ENCODE measurements around the gene SLC27A4. TPM values are rescaled to one million over a fixed set of nuclear protein-coding genes. Genes with fewer than 3 reads are reported as not detected.

Gene SLC27A4
- total RNA-seq, 1 experiment from 2014 or later, result 17.0 TPM

DNA sequence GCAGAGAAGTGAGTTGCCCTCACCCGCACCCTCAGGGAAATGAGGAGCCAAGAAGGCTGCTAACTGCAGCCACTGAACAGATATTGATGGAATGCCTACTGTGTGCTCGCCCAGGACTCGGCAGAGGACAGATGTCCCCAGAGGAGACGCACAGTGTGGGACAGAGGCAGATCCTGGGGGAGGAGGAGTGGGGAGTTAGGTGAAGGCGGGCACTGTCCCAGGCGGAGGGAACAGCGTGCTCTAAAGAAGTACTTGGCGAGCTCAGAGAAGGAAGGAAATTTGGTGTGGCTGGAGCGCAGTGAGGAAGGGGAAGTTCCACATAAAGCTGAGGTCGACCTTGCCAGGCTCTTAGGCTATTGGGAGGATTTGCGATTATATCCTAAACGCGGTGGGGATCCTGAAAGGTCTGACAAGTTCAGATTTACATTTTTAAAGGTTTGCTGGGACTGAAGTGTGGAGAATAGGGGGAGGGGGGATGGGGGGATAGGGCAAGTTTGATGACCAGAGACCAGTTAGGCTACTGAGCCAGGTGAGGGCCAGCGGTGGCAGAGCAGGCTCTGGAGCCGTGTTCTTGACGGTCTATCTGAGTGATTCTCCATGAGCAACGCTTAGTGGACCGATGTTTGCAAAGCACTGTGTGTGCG lies 56.8 kb downstream of the SLC27A4 start:
- H3K4ac ChIP-seq (ENCODE audit: low read depth, low read length), result no peak overlapping the region
- no peak overlapping the region for H2BK120ac ChIP-seq (ENCODE audit: low read depth, low read length, poor library complexity, severe bottlenecking)
- no peak overlapping the region for H3K18ac ChIP-seq (ENCODE audit: insufficient read length, low read depth, low read length)
- no peak overlapping the region for H2BK20ac ChIP-seq (ENCODE audit: low read depth, low read length, poor library complexity, severe bottlenecking)
- H3K14ac ChIP-seq (ENCODE audit: insufficient read depth, low read length), result no peak overlapping the region
- DNase-seq, result peak; percentile 75
- H3K27ac ChIP-seq (ENCODE audit: insufficient read length, low read depth, low read length), result no peak overlapping the region
- no peak overlapping the region for H4K5ac ChIP-seq (ENCODE audit: insufficient read length, low read depth, low read length)
- Mint-ChIP-seq H3K27ac (no peak overlapping the region; a peak in 3 of 7 replicates), H3K9me3 (peaks cover under 1 to 3% of the 10 kb centered on the region in 2 experiments; a peak in 2 of 5 replicates), H3K4me3 (peak overlapping the region in 1 of 2 experiments; percentile 49; a peak in 2 of 5 replicates), H3K27me3 (ENCODE audit: low read depth) (peaks cover 97% of the 10 kb centered on the region), H3K4me1 (peaks cover 27% of the 10 kb centered on the region in 2 experiments), H3K36me3 (ENCODE audit: insufficient read depth in 1 of 3, low read depth in 3 of 3) (0 out of 7 replicates have a peak, but pooled peaks cover 0 to 2% (median 0%) of the 10 kb centered on the region in 3 experiments)
- no peak overlapping the region for H3K23ac ChIP-seq (ENCODE audit: insufficient read length, low read depth, low read length)
- no peak overlapping the region for H2BK12ac ChIP-seq (ENCODE audit: insufficient read length, low read depth, low read length)
- no peak overlapping the region for H2BK15ac ChIP-seq (ENCODE audit: low read depth, low read length)
- no peak overlapping the region for H3T11ph ChIP-seq (ENCODE audit: low read length)
- no peak overlapping the region for H3K56ac ChIP-seq (ENCODE audit: insufficient read length, low read depth, low read length)
- no peaks in the 10 kb centered on the region for H3K4me1 ChIP-seq (ENCODE audit: insufficient read depth, low read length)
- TF ChIP-seq, protein P1, sequence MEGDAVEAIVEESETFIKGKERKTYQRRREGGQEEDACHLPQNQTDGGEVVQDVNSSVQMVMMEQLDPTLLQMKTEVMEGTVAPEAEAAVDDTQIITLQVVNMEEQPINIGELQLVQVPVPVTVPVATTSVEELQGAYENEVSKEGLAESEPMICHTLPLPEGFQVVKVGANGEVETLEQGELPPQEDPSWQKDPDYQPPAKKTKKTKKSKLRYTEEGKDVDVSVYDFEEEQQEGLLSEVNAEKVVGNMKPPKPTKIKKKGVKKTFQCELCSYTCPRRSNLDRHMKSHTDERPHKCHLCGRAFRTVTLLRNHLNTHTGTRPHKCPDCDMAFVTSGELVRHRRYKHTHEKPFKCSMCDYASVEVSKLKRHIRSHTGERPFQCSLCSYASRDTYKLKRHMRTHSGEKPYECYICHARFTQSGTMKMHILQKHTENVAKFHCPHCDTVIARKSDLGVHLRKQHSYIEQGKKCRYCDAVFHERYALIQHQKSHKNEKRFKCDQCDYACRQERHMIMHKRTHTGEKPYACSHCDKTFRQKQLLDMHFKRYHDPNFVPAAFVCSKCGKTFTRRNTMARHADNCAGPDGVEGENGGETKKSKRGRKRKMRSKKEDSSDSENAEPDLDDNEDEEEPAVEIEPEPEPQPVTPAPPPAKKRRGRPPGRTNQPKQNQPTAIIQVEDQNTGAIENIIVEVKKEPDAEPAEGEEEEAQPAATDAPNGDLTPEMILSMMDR (conservative IDR thresholded peaks at IDR 0.05), result no peak
- no peaks in the 10 kb centered on the region for H3K9me3 ChIP-seq (ENCODE audit: control insufficient read depth, low read depth, low read length)
- H4K20me1 ChIP-seq (ENCODE audit: control insufficient read depth, insufficient read depth, insufficient read length), result no peaks in the 10 kb centered on the region
- H4K91ac ChIP-seq (ENCODE audit: insufficient read length, low read depth, low read length), result no peak overlapping the region
- H3K79me1 ChIP-seq (ENCODE audit: insufficient read depth, low read depth, low read length, poor library complexity, severe bottlenecking), result no peaks in the 10 kb centered on the region
- H3K4me2 ChIP-seq (ENCODE audit: insufficient read depth, insufficient read length, low read length), result no peak overlapping the region
- H3K9ac ChIP-seq (ENCODE audit: extremely low read depth, insufficient read length, low read length), result no peak overlapping the region
- no peak overlapping the region for H2AK5ac ChIP-seq (ENCODE audit: insufficient read length, low read length)
- H4K8ac ChIP-seq (replicated peaks; ENCODE audit: insufficient read length, low read depth, low read length), result no peak overlapping the region
- no CpG with 5 or more reads among the region's 19 CpGs for WGBS (ENCODE audit: extremely low coverage, insufficient read length, low lambda C conversion rate)
- peaks cover 76% of the 10 kb centered on the region for H3K27me3 ChIP-seq (ENCODE audit: insufficient read depth, low read length)
- H3K23me2 ChIP-seq (ENCODE audit: insufficient read length, low read depth, low read length, poor library complexity, severe bottlenecking), result peaks cover 6% of the 10 kb centered on the region
- no peak overlapping the region for H2BK5ac ChIP-seq (ENCODE audit: insufficient read length, low read length)
- H2AFZ ChIP-seq (ENCODE audit: low read length), result no peak overlapping the region
- H3K79me2 ChIP-seq (ENCODE audit: insufficient read depth, low read length), result no peaks in the 10 kb centered on the region

Data from H9 (cell line).